H1 (cell line): ENCODE results near the gene GMEB2. TPM values are rescaled to one million over a fixed set of nuclear protein-coding genes. Genes with fewer than 3 reads are reported as not detected.

Experiments
- CTCF ChIA-PET: fragments of 300-600 bp; sonication (Branson Sonifier 250); formaldehyde crosslinking; loops from one replicate; lab custom pipeline; 2021; ENCODE audit not compliant: partially characterized antibody; lab: Charles Lee
- POLR2A ChIA-PET: fragments of 300-600 bp; sonication (Branson Sonifier 250); formaldehyde crosslinking; loops from one replicate; lab custom pipeline; 2021; ENCODE audit warnings: inconsistent platforms; ENCODE audit not compliant: partially characterized antibody; lab: Charles Lee
- DNase-seq, 2 experiments: peaks; one replicate each; pipeline versions ENCODE4 v3.0.0 to v3.0.0-alpha.2; 2010 to 2022; ENCODE audit warnings: low spot score in 2 of 2, low read depth in 1 of 2, mixed read lengths in 1 of 2
- FAIRE-seq: peaks from 2 replicates; lab custom pipeline; 2011; peaks lifted over from hg19 to GRCh38; lab: Jason Lieb, UNC
- H2AFZ ChIP-seq: 2 replicates; pipeline ENCODE4 v1.8.1; 2012; ENCODE audit warnings: low read length, inconsistent platforms
- H2AK5ac ChIP-seq: 2 replicates; pipeline ENCODE4 v1.6.1; 2013; ENCODE audit warnings: low read depth, low read length
- H2BK120ac ChIP-seq: replicated peaks from 2 replicates; pipeline ENCODE3; 2013; ENCODE audit warnings: low read depth, low read length, inconsistent platforms
- H2BK12ac ChIP-seq: 2 replicates; pipeline ENCODE4 v1.6.1; 2013; ENCODE audit warnings: low read depth, low read length
- H2BK15ac ChIP-seq: 2 replicates; pipeline ENCODE4 v1.6.1; 2013; ENCODE audit warnings: low read length
- H2BK20ac ChIP-seq: 2 replicates; pipeline ENCODE4 v1.6.1; 2013; ENCODE audit warnings: low read length
- H2BK5ac ChIP-seq: 2 replicates; pipeline ENCODE4 v1.6.1; 2013; ENCODE audit warnings: low read depth, low read length
- H3K14ac ChIP-seq: 2 replicates; pipeline ENCODE4 v1.6.1; 2013; ENCODE audit warnings: inconsistent platforms; ENCODE audit not compliant: insufficient read length
- H3K18ac ChIP-seq: 2 replicates; pipeline ENCODE4 v1.6.1; 2013; ENCODE audit warnings: low read length; ENCODE audit errors: extremely low read depth
- H3K23ac ChIP-seq: 2 replicates; pipeline ENCODE4 v1.6.1; 2013; ENCODE audit warnings: inconsistent platforms; ENCODE audit not compliant: insufficient read length
- H3K23me2 ChIP-seq: 2 replicates; pipeline ENCODE4 v1.6.1; 2013; ENCODE audit warnings: low read depth, low read length
- H3K27ac ChIP-seq: 2 replicates; pipeline ENCODE4 v1.6.1; 2011; ENCODE audit warnings: low read depth, low read length, inconsistent platforms
- H3K27me3 ChIP-seq, 4 experiments: replicated peaks in 1 of 4; 1 replicate in 1 of 4; 2 replicates in 3 of 4; pipeline versions ENCODE4 v1.6.1 to v1.8.1; 2011 to 2013; ENCODE audit warnings: low read length in 3 of 4, mild to moderate bottlenecking in 3 of 4, inconsistent platforms in 2 of 4, mixed read lengths in 2 of 4, moderate library complexity in 1 of 4; ENCODE audit not compliant: control insufficient read depth in 3 of 4, insufficient read depth in 3 of 4; ENCODE audit errors: extremely low read depth in 1 of 4
- H3K36me3 ChIP-seq, 4 experiments: 2 replicates each; pipeline versions ENCODE4 v1.6.1 to v1.8.1; 2011 to 2013; ENCODE audit warnings: mild to moderate bottlenecking in 4 of 4, low read length in 3 of 4, moderate library complexity in 2 of 4, control low read depth in 1 of 4, inconsistent platforms in 1 of 4; ENCODE audit not compliant: insufficient read depth in 4 of 4, control insufficient read depth in 2 of 4
- H3K4ac ChIP-seq: replicated peaks from 2 replicates; pipeline ENCODE3; 2013; ENCODE audit warnings: low read length, low read depth, mixed read lengths, inconsistent platforms; ENCODE audit not compliant: insufficient read length
- H3K4me1 ChIP-seq, 4 experiments: replicated peaks in 1 of 4; 1 replicate in 1 of 4; 2 replicates in 3 of 4; pipeline versions ENCODE4 v1.6.1 to v1.8.1; 2011 to 2013; ENCODE audit warnings: low read length in 3 of 4, inconsistent platforms in 2 of 4, mixed read lengths in 1 of 4; ENCODE audit not compliant: insufficient read depth in 4 of 4, control insufficient read depth in 3 of 4
- H3K4me2 ChIP-seq, 2 experiments: 2 replicates each; pipeline versions ENCODE4 v1.6.1 to v1.8.1; 2011 to 2013; ENCODE audit warnings: low read depth in 2 of 2, low read length in 2 of 2, control low read depth in 1 of 2, inconsistent platforms in 1 of 2, mild to moderate bottlenecking in 1 of 2; ENCODE audit not compliant: insufficient read depth in 1 of 2
- H3K4me3 ChIP-seq, 4 experiments: fragments of 200-600, 300-600 bp in 1 of 4; sonication (generic), shearing (Covaris generic), sonication (Bioruptor Twin) in 1 of 4; 2 replicates each; pipeline versions ENCODE4 v1.5.1 to v1.8.1; 2011 to 2016; ENCODE audit warnings: low read length in 4 of 4, low read depth in 3 of 4, control low read depth in 2 of 4, inconsistent platforms in 2 of 4, mild to moderate bottlenecking in 2 of 4, mixed read lengths in 1 of 4, moderate library complexity in 1 of 4; ENCODE audit not compliant: insufficient read depth in 2 of 4; ENCODE audit errors: extremely low read depth in 1 of 4
- H3K56ac ChIP-seq: replicated peaks from 2 replicates; pipeline ENCODE3; 2013; ENCODE audit warnings: low read depth, mild to moderate bottlenecking, mixed read lengths, low read length, inconsistent platforms; ENCODE audit not compliant: insufficient read length
- H3K79me1 ChIP-seq: 2 replicates; pipeline ENCODE4 v1.6.1; 2013; ENCODE audit warnings: low read depth, low read length, control low read depth
- H3K79me2 ChIP-seq, 2 experiments: 2 replicates each; pipeline versions ENCODE4 v1.6.1 to v1.8.1; 2012 to 2013; ENCODE audit warnings: low read length in 2 of 2, mild to moderate bottlenecking in 2 of 2, inconsistent platforms in 1 of 2; ENCODE audit not compliant: insufficient read depth in 2 of 2, control insufficient read depth in 1 of 2
- H3K9ac ChIP-seq, 4 experiments: replicated peaks in 1 of 4; 1 replicate in 1 of 4; 2 replicates in 3 of 4; pipeline versions ENCODE4 v1.6.1 to v1.8.1; 2011 to 2013; ENCODE audit warnings: low read depth in 3 of 4, low read length in 3 of 4, control low read depth in 2 of 4, mild to moderate bottlenecking in 2 of 4, moderate library complexity in 2 of 4, inconsistent platforms in 1 of 4; ENCODE audit errors: extremely low read depth in 1 of 4
- H3K9me3 ChIP-seq, 2 experiments: 2 replicates each; pipeline versions ENCODE4 v1.6.1 to v1.8.1; 2012 to 2013; ENCODE audit warnings: mild to moderate bottlenecking in 2 of 2, moderate library complexity in 2 of 2, control low read depth in 1 of 2, inconsistent platforms in 1 of 2, low read depth in 1 of 2, low read length in 1 of 2, mixed read lengths in 1 of 2; ENCODE audit not compliant: insufficient read depth in 2 of 2
- H4K20me1 ChIP-seq, 2 experiments: replicated peaks in 1 of 2; 2 replicates each; pipeline versions ENCODE3 to v1.8.1; 2011 to 2013; ENCODE audit warnings: inconsistent platforms in 2 of 2, low read length in 2 of 2, mild to moderate bottlenecking in 1 of 2; ENCODE audit not compliant: insufficient read depth in 2 of 2, control insufficient read depth in 1 of 2
- H4K5ac ChIP-seq: 2 replicates; pipeline ENCODE4 v1.6.1; 2013; ENCODE audit warnings: low read length, low read depth, mixed read lengths, inconsistent platforms; ENCODE audit not compliant: insufficient read length
- H4K8ac ChIP-seq: 2 replicates; pipeline ENCODE4 v1.8.0; 2013; ENCODE audit warnings: mild to moderate bottlenecking, moderate library complexity, low read length, inconsistent platforms; ENCODE audit not compliant: insufficient read depth; ENCODE audit errors: extremely low read depth
- H4K91ac ChIP-seq: replicated peaks from 2 replicates; pipeline ENCODE3; 2013; ENCODE audit warnings: low read length, mixed read lengths, inconsistent platforms; ENCODE audit not compliant: insufficient read length
- CTCF ChIP-seq, 3 experiments: IDR thresholded peaks; 1 replicate in 2 of 3; 2 replicates in 1 of 3; pipeline versions ENCODE4 v1.5.1 to v1.6.1; 2011; ENCODE audit warnings: low read length in 3 of 3, mild to moderate bottlenecking in 3 of 3, inconsistent platforms in 2 of 3, low read depth in 1 of 3, moderate library complexity in 1 of 3; ENCODE audit not compliant: insufficient read depth in 1 of 3; ENCODE audit errors: control extremely low read depth in 1 of 3
- GTF2F1 ChIP-seq: IDR thresholded peaks from 2 replicates; pipeline ENCODE4 v1.6.1; 2012; ENCODE audit warnings: low read depth, low read length, improper control_type of control experiment, borderline replicate concordance
- MAX ChIP-seq: IDR thresholded peaks from 2 replicates; pipeline ENCODE4 v1.6.1; 2012; ENCODE audit warnings: inconsistent platforms
- NRF1 ChIP-seq: IDR thresholded peaks from 2 replicates; pipeline ENCODE4 v1.6.1; 2011; ENCODE audit warnings: mild to moderate bottlenecking, low read depth, low read length, improper control_type of control experiment
- POLR2A ChIP-seq, 2 experiments: IDR thresholded peaks; 1 replicate in 1 of 2; 2 replicates in 1 of 2; pipeline ENCODE4 v1.6.1; 2011; ENCODE audit warnings: low read depth in 2 of 2, low read length in 2 of 2, mild to moderate bottlenecking in 2 of 2; ENCODE audit errors: control extremely low read depth in 1 of 2
- RFX5 ChIP-seq: IDR thresholded peaks from 2 replicates; pipeline ENCODE4 v1.6.1; 2011; ENCODE audit warnings: low read depth, low read length, improper control_type of control experiment, borderline replicate concordance
- SIRT6 ChIP-seq: IDR thresholded peaks from one replicate; pipeline ENCODE4 v1.7.1; 2012; ENCODE audit warnings: low read length, inconsistent platforms
- SRF ChIP-seq: IDR thresholded peaks from 2 replicates; pipeline ENCODE4 v1.6.1; 2011; ENCODE audit warnings: mild to moderate bottlenecking, low read depth, low read length, moderate library complexity
- TBP ChIP-seq: IDR thresholded peaks from 2 replicates; pipeline ENCODE4 v1.6.1; 2011; ENCODE audit warnings: low read depth, low read length, improper control_type of control experiment
- USF2 ChIP-seq: IDR thresholded peaks from 2 replicates; pipeline ENCODE4 v1.6.1; 2011; ENCODE audit warnings: low read length, improper control_type of control experiment
- WGBS, 2 experiments: shearing (Covaris generic) in 1 of 2; methylation state at CpG; one replicate each; pipeline versions ENCODE4 v1.1.6 to v1.1.7; 2013 to 2015; ENCODE audit warnings: low lambda C conversion rate in 2 of 2, mixed read lengths in 2 of 2, inconsistent platforms in 1 of 2, low coverage in 1 of 2, missing lambda C conversion rate in 1 of 2; ENCODE audit not compliant: insufficient replicate concordance in 2 of 2, insufficient coverage in 1 of 2, insufficient read length in 1 of 2; ENCODE audit errors: extremely low coverage in 1 of 2, missing lambda C conversion rate in 1 of 2; 5-methylcytosine and 5-hydroxymethylcytosine counted together
- polyA plus RNA-seq, 7 experiments: library from polyadenylated mRNA; depleted of rRNA in 3 of 7; stranded (reverse) in 5 of 7; unstranded in 2 of 7; fragments of >200 nt in 5 of 7; fragments of 200-250 nt in 2 of 7; gene quantifications; 1 replicate in 5 of 7; 2 replicates in 1 of 7; 4 replicates in 1 of 7; pipeline versions ENCODE4 v1.2.1 to v1.2.3, GENCODE V29; 2011 to 2013; ENCODE audit warnings: missing spikeins in 2 of 7, mixed read lengths in 2 of 7
- total RNA-seq: library from RNA; stranded (reverse); fragmentation: NEBNext Ultra II Directional; extraction: Animal tissue kit (Norgen Biotek cat#: 25700); gene quantifications from 2 replicates; pipeline ENCODE4 v1.2.1, GENCODE V29; 2021

The GMEB2 gene
- total and polyA plus RNA-seq, 2 of the 8 experiments (the other 6 are each of a cell fraction or from before 2014, with no cell fraction given) = 12.9 to 14.2 TPM

DNA sequence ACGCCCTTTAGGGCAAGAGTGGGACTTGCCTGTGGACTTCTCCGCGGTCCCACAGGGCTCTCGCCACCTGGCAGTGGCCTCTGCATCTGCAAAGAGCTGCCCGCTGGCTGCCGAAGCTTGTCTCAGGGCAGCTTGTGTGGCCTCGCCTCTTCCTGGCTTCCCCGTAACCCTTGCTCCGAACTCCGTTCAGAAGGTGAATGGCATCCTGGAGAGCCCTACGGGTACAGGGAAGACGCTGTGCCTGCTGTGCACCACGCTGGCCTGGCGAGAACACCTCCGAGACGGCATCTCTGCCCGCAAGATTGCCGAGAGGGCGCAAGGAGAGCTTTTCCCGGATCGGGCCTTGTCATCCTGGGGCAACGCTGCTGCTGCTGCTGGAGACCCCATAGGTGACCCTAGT lies 34.2 kb upstream of the GMEB2 start:
- Histone ChIP-seq H3K4me2 (no peak overlapping the region), H4K91ac (no peak overlapping the region), H3K9me3 (no peaks in the 10 kb centered on the region), H3K4me3 (no peak overlapping the region), H2BK120ac (no peak overlapping the region), H3K36me3 (peaks cover 0 to 15% (median 6%) of the 10 kb centered on the region in 4 experiments; a peak in 6 of 8 replicates), H4K20me1 (peaks cover 5 to 10% of the 10 kb centered on the region in 2 experiments), H2BK15ac (no peak overlapping the region), H3K18ac (no peak overlapping the region), H3K79me1 (no peaks in the 10 kb centered on the region; the same call in 1 of the 2 replicates), H2AFZ (no peak overlapping the region), H3K4me1 (peaks cover 0 to 9% (median 6%) of the 10 kb centered on the region in 4 experiments; a peak in 5 of 7 replicates), H2AK5ac (no peak overlapping the region), H3K14ac (no peak overlapping the region), H3K9ac (no peak overlapping the region), H3K4ac (no peak overlapping the region), H4K8ac (no peak overlapping the region), H3K23me2 (peaks cover 9% of the 10 kb centered on the region), H3K56ac (no peak overlapping the region), H3K27ac (no peak overlapping the region), H4K5ac (no peak overlapping the region), H2BK20ac (no peak overlapping the region), H2BK5ac (no peak overlapping the region), H3K23ac (no peak overlapping the region), H2BK12ac (no peak overlapping the region), H3K79me2 (peaks cover 0 to 9% of the 10 kb centered on the region in 2 experiments; a peak in 1 of 4 replicates), H3K27me3 (no peaks in the 10 kb centered on the region)
- WGBS, 2 experiments = 92% methylated on average over 22 of the region's 22 CpGs; no CpG with 5 or more reads in 1 of the 2 experiments
- POLR2A ChIA-PET = interaction anchor here (1.0 to 1.4 kb wide), 5 partner anchors 8 to 47 kb away, joined by 3 to 5 read pairs (median 3); partner anchors contain the start of gene STMN3
- CTCF ChIA-PET = interaction anchor here (0.7 to 0.9 kb wide), 2 partner anchors 46 to 75 kb away, joined by 3 read pairs; no protein-coding TSS in a partner anchor
- FAIRE-seq (no peak), DNase-seq (no peak)
- TF ChIP-seq RFX5 = no peak
- no peak for TF ChIP-seq SIRT6
- no peak for TF ChIP-seq SRF
- TF ChIP-seq TBP = no peak
- no peak for TF ChIP-seq MAX
- TF ChIP-seq USF2 = no peak
- TF ChIP-seq CTCF (IDR thresholded peaks at IDR 0.05; ENCODE audit: control extremely low read depth in 1 of 3, insufficient read depth in 1 of 3, low read depth in 1 of 3, low read length in 3 of 3) = no peak
- TF ChIP-seq NRF1 = no peak
- no peak for TF ChIP-seq POLR2A (IDR thresholded peaks at IDR 0.05; ENCODE audit: control extremely low read depth in 1 of 2, low read depth in 2 of 2, low read length in 2 of 2)
- no peak for TF ChIP-seq GTF2F1
